Measurements from ENCODE around the gene SLC25A6.

SLC25A6 gene

DNA sequence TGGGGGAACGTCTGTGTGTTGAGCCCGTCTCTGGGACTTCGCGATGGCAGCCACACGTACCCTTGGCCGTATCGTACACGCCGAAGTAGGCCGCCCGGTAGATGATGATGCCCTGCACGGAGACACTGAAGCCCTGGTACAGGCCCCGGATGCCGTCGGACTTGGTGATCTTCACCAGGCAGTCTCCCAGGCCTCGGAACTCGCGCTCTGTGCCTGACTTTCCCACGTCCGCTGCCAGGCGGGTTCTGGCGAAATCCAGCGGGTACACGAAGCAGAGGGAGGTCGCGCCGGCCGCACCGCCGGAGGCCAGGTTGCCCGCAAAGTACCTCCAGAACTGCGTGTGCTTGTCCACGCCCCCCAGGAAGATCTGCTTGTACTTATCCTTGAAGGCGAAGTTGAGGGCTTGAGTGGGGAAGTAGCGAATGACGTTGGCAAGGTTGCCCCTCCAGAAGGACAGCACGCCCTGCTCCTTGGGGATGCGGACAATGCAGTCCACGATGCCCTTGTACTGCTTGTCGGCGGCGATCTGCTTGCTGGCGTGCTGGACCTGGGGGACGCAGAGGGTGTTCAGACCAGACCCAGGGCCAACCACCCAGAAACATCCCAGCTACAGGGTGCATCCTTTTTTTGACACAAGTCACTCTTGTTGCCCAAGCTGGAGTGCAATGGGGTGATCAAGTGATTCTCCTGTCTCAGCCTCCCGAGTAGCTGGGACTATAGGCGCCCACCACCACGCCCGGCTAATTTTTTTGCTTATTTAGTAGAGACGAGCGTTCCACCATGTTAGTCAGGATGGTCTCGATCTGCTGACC is 2.5 kb downstream of the SLC25A6 start:
- CTCF ChIA-PET, result no interaction called here
- POLR2A ChIA-PET, result no interaction called here
- DNase-seq (ENCODE audit: extremely low spot score), result no peak
- TF ChIP-seq, protein P1, sequence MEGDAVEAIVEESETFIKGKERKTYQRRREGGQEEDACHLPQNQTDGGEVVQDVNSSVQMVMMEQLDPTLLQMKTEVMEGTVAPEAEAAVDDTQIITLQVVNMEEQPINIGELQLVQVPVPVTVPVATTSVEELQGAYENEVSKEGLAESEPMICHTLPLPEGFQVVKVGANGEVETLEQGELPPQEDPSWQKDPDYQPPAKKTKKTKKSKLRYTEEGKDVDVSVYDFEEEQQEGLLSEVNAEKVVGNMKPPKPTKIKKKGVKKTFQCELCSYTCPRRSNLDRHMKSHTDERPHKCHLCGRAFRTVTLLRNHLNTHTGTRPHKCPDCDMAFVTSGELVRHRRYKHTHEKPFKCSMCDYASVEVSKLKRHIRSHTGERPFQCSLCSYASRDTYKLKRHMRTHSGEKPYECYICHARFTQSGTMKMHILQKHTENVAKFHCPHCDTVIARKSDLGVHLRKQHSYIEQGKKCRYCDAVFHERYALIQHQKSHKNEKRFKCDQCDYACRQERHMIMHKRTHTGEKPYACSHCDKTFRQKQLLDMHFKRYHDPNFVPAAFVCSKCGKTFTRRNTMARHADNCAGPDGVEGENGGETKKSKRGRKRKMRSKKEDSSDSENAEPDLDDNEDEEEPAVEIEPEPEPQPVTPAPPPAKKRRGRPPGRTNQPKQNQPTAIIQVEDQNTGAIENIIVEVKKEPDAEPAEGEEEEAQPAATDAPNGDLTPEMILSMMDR (IDR thresholded peaks at IDR 0.05; ENCODE audit: control extremely low read depth, extremely low read depth, low read depth, missing control alignments), result no peak

GRCh38 chrX:1388651-1389050 is 3.3 kb downstream of the SLC25A6 start:
- TF ChIP-seq, protein P1 (IDR thresholded peaks at IDR 0.05; ENCODE audit: control extremely low read depth, extremely low read depth, low read depth, missing control alignments), result no peak
- DNase-seq (ENCODE audit: extremely low spot score), result no peak
- ChIA-PET POLR2A (no interaction called here), CTCF (no interaction called here)

- TF ChIP-seq, protein P1 (IDR thresholded peaks at IDR 0.05; ENCODE audit: control extremely low read depth, extremely low read depth, low read depth, missing control alignments), result no peak
- no peak for DNase-seq (ENCODE audit: extremely low spot score)
- ChIA-PET CTCF (no interaction called here), POLR2A (no interaction called here)
Measured at GRCh38 chrX:1387141-1387776, 4.7 kb downstream of the SLC25A6 start.

DNA sequence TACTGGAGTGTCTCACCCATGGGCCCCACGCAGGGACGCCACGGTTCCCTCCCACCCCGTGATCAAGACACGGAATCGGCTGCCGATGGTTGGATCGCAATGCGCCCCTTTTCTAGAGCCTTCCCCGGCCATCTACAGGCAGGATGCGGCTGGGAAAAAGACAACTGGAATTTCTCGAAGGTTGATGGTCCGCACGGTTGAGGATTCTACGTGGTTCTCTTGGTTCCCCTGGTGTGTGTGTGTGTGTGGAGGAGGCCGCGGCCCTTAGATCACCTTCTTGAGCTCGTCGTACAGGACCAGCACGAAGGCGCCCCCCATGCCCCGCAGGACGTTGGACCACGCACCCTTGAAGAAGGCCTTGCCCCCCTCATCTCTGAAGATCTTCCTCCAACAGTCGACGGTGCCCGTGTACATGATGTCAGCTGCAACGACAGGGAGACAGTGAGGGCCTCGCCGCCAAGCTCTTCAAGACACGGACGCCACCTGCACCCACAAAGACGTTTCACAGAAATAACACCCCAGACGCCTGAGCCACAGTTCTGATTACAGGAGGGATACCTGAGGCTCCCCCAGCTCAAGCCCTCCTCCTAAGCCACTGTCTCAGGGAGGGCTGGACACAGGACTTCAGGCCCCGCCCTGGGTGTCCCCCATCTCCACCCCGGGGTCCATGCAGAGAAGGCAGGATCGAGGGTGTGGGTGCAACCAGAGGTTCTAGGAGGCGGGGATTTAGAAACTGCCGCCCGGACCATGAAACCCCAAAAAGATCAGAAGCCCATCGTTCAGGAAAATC is 5.4 kb downstream of the SLC25A6 start:
- ChIA-PET POLR2A (no interaction called here), CTCF (no interaction called here)
- DNase-seq (ENCODE audit: extremely low spot score), result peak; percentile 3
- TF ChIP-seq, protein P1 (IDR thresholded peaks at IDR 0.05; ENCODE audit: control extremely low read depth, extremely low read depth, low read depth, missing control alignments), result no peak

DNA sequence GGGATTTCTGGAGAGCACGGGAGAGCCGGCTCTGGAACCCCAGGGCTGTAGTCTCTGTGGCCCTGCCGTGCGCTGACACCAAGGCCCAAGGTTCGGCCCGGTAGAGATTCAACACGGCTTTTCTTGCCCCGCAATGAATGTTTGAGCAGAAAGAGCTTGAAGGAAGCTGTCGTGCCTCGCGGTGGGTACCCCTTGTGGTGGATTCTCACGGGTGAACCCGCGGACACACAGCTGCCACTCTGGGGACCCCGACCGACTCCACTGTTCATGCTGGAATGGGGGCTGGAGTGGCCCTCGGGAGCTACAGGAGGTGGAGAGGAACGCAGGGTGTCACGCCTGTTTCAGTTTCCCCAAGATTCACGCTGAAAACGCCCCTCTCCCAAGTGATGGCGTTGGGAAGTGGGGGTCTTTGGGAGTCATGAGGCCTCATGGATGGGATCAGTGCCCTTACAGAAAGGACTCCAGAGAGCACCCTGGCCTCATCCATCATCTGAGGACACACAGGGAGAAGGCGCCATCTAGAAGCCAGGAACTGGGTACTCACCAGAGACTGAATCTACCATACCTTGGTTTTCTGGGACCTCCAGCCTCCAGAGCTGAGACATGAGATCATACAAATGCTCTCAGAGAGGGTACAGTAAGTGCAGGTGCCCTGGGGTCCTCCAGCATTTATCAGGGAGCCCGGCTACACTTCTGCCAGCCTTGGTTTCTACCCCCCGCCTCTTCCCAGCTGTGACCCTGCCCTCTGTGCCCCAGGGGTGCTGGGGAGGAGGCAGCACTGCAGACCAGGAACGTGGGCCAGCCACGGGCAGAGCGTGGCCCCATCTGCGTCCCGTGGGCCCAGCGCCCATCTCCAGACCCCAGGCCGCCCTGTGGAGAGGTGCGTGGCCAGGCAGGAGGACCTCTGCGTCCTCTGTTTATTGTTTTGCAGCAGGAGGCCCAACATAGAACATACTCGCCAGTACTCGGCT is 6.4 kb downstream of the SLC25A6 start:
- CTCF ChIA-PET, result no interaction called here
- peak; percentile 10 for DNase-seq (ENCODE audit: extremely low spot score)
- TF ChIP-seq, protein P1 (IDR thresholded peaks at IDR 0.05; ENCODE audit: control extremely low read depth, extremely low read depth, low read depth, missing control alignments), result no peak
- POLR2A ChIA-PET, result no interaction called here
